SK-N-MC (cell line): ENCODE measurements around the gene POC1A.

Experiments
- EZH2 ChIP-seq: fragments of 200-600 bp; sonication (generic); IDR thresholded peaks from one replicate; pipeline ENCODE4 v1.6.1; 2017; ENCODE audit warnings: antibody characterized with exemption
- POLR2AphosphoS5 ChIP-seq: IDR thresholded peaks from 2 replicates; pipeline ENCODE4 v1.6.1; 2012; ENCODE audit warnings: mild to moderate bottlenecking, low read depth, low read length, borderline replicate concordance

GRCh38 chr3:52178537-52178936, 24.3 kb upstream of the POC1A start:
- no peak for TF ChIP-seq POLR2AphosphoS5
- no peak for TF ChIP-seq EZH2
